ENCODE data around the gene FAM236B.
"Not testable (repeated sequence)": the region's sequence is repeated elsewhere in the genome, so short reads cannot be mapped to it uniquely, and the experiment has no call there.

The FAM236B gene

DNA sequence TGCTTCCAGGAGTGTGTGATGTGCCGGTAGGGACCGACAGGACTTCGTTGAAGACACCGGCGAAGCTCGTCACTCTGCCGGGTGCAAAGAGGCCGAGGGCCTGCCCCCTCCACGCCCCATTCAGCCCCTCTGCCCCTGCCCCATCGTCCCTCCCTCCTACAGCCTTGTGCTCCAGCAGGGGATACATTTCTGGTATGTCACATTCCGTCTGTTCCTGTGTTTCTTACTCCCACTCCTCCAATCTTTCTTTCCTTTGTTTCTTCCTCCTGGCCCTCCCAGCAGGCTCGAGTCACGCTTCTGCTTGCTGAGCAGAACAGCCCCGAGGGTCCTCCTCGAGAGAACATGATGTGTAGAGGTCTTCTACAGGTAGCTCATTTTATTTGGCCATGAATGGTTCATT is at the start of gene FAM236B:
TSS of gene FAM236B (minus strand) at position 101 of the 400 bp plus-strand sequence. CDS start at position 1, 100 bp downstream.
- DNase-seq (ENCODE audit: low read depth in 3 of 3) = not testable (repeated sequence)

DNA sequence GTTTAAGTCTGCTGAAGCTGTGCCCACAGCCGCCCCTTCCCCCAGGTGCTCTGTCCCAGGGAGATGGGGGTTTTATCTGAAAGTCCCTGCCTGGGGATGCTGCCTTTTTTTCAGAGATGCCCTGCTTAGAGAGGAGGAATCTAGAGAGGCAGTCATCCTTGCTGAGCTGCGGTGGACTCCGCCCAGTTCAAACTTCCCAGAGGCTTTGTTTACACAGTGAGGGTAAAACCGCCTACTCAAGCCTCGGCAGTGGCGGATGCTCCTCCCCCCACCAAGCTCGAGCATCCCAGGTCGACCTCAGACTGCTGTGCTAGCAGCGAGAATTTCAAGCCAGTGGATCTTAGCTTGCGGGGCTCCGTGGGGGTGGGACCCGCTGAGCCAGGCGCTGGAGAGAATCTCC is 48.2 kb upstream of the FAM236B start:
- DNase-seq (ENCODE audit: low read depth in 3 of 3) = not testable (repeated sequence)

DNA sequence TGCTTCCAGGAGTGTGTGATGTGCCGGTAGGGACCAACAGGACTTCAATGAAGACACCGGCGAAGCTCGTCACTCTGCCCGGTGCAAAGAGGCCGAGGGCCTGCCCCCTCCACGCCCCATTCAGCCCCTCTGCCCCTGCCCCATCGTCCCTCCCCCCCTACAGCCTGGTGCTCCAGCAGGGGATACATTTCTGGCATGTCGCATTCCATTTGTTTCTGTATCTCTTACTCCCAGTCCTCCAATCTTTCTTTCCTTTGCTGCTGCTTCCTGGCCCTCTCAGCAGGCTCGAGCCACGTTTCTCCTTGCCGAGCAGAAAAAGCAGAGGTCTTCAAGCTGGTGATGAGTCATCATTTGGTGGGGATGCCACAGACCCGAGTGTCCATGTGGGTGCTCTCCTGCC is 25.6 kb upstream of the FAM236B start, which contains the start of gene FAM236D:
TSS of gene FAM236D (minus strand) at position 101 of the 400 bp plus-strand sequence. CDS start at position 1, 100 bp downstream.
- DNase-seq (ENCODE audit: low read depth in 3 of 3) = not testable (repeated sequence)

GRCh38 chrX:72790390-72790789 is 7.9 kb upstream of the FAM236B start:
- DNase-seq (ENCODE audit: low read depth in 3 of 3) = not testable (repeated sequence)

DNA sequence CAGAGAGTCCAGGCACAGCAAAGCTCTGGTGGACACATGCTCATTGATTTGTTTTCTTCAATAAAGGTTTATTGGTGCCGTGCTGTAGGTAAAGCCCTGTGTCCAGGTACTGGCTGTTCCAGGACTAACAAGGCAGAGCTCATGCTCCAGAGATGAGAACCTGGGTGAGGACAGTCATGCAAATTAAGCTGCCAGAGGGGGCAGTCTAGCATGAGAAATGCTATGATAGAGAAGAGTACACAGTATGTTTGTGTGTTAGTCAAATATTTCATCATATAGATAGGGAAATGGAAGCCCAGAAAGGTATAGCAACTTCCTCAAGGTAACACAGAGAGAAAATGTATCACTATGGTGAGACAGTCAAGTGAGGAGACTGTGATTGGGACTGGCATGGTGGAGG is 5.7 kb upstream of the FAM236B start:
- DNase-seq (ENCODE audit: low read depth in 3 of 3) = not testable (repeated sequence)

DNA sequence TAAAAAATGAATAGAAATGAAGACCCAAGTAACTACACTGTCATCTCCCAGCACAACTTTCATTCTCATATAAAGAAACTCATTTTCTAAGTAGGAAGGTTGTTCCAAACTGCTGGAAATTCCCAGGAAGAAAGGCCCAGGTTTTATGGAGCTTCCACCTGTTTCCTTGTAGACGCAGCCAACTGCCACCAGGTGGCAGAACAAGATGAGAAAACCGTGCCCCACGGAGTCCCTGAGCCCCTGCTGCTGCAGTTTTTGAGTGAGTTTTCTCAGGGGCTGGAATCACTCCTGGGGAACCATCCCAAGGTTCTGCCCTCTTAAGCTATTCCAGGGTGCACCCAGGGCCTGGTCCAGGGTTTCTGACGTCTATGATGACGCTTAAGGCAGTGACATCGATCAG is 1.5 kb upstream of the FAM236B start:
- DNase-seq (ENCODE audit: low read depth in 3 of 3) = not testable (repeated sequence)

DNA sequence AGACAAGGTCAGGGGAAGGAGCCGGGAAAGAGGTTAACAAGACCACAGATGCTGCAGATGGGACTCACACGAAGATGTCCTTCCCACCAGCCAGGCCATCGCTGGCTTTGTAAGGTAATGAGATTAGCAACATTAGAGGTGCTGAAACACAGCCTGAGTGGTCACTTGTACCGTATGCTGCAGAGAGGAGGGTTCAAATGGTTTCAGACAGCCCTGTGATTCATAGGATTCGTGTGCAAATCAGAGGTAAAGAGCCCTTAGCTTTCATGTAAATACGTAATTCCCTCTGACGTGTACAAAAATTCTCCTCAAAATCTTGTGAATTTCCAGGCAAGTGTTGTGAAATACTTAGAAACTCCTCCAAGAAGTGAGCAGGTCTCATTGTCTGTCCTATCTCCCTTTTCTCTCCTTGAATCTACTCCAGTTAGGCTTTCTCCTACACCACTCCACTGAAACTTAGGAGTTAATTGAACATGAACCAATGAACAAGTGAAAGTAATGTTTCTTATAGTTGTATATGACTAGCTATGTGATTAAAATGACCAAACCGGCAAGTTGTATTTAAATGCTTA is 991 bp upstream of the FAM236B start:
- not testable (repeated sequence) for DNase-seq (ENCODE audit: low read depth in 3 of 3)

GRCh38 chrX:72778146-72778545 is 4.3 kb downstream of the FAM236B start:
- DNase-seq (ENCODE audit: low read depth in 3 of 3) = not testable (repeated sequence)

GRCh38 chrX:72777467-72777790 is 5.0 kb downstream of the FAM236B start:
- DNase-seq (ENCODE audit: low read depth in 3 of 3) = not testable (repeated sequence)

DNA sequence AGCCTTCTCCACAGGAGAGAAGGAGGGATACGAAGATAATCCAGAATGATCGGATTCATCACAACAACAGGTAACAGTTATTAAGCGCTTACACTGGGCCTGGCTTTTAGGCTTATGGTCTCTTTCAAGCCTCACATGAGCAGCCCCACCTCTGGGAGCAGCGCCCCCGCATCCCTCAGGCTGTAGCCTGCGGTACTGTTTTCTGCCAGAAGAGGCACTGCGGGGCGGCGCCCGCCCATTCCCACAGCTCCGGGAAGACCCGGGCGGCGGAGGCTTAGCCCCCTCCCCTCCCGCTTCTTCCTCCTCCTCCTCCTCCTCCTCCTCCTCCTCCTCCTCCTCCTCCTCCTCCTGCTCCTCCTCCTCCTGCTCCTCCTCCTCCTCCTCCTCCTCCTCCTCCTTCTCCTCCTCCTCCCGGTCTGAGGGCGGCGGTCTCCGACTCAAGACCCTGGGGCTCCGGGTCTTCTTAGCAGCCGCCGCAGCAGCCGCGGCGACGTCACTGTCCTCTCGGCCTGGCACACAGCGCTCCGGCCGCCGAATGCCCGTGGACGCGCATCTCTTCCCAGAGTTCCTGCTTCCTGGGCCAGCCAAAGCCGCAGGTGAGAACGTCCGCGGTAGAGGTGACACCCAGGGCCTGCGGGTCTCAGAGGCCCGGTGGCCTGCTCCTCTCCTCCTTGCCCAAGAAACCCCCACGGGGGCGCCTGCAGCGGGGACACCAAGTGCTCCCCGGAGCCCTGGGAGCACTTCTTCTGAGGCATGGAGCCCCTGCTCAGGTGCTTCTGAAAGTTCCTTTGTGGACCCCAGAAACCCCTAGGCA is 5.6 kb downstream of the FAM236B start, which contains the start of gene DMRTC1B:
TSS of gene DMRTC1B (plus strand) at position 238 of the 814 bp plus-strand sequence. CDS start 68,246 bp downstream, outside the sequence.
- not testable (repeated sequence) for DNase-seq (ENCODE audit: low read depth in 3 of 3)

GRCh38 chrX:72760454-72760853 is 22.0 kb downstream of the FAM236B start:
- not testable (repeated sequence) for DNase-seq (ENCODE audit: low read depth in 3 of 3)

DNA sequence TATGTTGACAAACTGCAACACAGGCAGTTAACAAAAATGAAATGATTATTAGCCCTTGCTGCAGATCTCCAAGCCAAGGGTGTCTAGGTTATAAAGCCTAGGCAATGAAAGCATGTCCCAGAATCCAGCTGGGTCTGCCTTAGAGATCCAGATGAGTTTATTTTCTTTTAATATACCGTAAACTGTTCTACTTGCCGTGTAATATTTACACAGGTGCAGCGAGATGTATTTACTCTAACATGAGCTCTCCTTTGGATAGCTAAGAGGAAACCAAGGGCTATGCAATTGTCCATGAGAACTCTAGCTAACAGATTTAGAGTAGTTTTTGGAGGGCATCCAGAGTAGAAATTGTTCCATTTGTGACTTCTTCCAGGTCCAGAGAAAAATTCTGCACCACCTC is 33.9 kb downstream of the FAM236B start:
- not testable (repeated sequence) for DNase-seq (ENCODE audit: low read depth in 3 of 3)

DNA sequence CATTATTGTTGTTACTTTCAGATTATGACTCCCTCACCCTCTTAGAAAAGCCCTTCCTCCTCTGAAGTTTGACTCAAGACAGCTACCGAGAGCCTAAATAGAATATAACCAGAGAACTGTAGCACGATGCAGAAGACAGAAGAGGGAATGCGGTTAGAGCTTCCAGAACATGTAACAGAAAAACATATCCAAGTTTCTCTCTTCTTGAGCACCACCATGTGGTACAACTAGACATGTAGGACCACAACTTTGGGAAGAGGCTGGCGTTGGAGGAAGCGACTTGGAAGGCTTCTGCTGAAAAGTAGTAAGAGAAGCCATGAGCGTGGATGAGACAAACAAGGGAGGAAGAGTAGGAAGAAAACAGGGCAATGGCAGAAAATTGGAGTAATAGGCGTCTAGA is 36.9 kb downstream of the FAM236B start:
- DNase-seq (ENCODE audit: low read depth in 3 of 3) = not testable (repeated sequence)

- DNase-seq (ENCODE audit: low read depth in 3 of 3) = no peak
Measured at GRCh38 chrX:72735561-72735960, 46.9 kb downstream of the FAM236B start.

DNA sequence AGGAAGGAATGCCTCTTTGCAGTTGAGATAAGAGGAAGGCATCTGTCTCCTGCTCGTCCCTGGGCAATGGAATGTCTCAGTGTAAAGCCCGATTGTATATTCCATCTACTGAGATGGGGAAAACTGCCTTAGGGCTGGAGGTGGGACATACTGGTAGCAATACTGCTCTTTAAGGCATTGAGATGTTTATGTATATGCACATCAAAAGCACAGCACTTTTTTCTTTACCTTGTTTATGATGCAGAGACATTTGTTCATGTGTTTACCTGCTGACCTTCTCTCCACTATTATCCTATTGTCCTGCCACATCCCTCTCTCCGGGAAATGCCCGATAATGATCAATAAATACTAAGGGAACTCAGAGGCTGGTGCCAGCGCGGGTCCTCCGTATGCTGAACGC is 48.8 kb downstream of the FAM236B start:
- DNase-seq (ENCODE audit: low read depth in 3 of 3) = not testable (repeated sequence)
